ENCODE measurements around the gene DNAI2. TPM values are rescaled to one million over a fixed set of nuclear protein-coding genes. Genes with fewer than 3 reads are reported as not detected.

DNAI2 gene
- total RNA-seq, 1 experiment from 2014 or later, result not detected

DNA sequence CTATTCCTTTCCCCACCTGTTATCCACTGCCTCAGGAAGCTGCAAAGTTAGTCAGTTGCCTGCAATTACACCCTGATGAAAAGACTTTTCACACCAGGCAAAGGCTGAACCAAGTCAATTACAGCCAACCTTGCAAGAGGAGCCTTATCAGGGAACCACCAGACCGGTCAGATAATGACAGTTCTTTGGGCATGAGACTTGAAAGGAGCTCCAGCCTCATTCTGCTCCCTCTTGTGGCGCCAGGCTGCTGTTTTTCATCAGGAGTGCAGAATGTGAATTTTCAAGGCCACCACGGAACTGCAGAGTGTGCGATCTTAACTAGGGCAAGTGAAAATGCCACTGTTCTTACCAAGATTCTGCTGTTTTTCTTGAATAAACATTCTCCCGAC lies 22.5 kb downstream of the DNAI2 start (continued):
- TF ChIP-seq, protein P1, sequence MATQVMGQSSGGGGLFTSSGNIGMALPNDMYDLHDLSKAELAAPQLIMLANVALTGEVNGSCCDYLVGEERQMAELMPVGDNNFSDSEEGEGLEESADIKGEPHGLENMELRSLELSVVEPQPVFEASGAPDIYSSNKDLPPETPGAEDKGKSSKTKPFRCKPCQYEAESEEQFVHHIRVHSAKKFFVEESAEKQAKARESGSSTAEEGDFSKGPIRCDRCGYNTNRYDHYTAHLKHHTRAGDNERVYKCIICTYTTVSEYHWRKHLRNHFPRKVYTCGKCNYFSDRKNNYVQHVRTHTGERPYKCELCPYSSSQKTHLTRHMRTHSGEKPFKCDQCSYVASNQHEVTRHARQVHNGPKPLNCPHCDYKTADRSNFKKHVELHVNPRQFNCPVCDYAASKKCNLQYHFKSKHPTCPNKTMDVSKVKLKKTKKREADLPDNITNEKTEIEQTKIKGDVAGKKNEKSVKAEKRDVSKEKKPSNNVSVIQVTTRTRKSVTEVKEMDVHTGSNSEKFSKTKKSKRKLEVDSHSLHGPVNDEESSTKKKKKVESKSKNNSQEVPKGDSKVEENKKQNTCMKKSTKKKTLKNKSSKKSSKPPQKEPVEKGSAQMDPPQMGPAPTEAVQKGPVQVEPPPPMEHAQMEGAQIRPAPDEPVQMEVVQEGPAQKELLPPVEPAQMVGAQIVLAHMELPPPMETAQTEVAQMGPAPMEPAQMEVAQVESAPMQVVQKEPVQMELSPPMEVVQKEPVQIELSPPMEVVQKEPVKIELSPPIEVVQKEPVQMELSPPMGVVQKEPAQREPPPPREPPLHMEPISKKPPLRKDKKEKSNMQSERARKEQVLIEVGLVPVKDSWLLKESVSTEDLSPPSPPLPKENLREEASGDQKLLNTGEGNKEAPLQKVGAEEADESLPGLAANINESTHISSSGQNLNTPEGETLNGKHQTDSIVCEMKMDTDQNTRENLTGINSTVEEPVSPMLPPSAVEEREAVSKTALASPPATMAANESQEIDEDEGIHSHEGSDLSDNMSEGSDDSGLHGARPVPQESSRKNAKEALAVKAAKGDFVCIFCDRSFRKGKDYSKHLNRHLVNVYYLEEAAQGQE (IDR thresholded peaks at IDR 0.05; ENCODE audit: low read depth), result no peak
- no peak for TF ChIP-seq ELF1 (IDR thresholded peaks at IDR 0.05; ENCODE audit: borderline replicate concordance, low read depth)

DNA sequence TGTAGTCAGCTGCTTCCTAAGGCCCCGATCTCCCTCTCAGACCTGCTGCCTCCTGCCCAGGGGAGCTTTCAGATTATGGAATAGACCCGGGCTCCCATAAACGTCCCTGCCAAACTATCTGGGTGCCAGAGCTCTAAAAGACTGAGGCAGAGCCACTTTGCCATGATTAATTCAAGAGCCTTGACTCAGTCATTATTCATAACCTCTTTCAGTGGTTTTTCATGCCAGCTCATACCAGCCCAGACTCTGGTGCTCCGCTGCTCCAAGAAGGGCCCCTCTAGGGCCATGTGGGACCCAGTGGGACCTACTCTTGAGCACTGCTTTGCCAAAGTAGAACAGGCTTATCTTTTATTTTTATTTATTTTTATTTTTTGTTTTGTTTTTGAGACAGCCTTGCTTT lies 23.9 kb downstream of the DNAI2 start:
- Histone ChIP-seq H3K27me3 (ENCODE audit: insufficient read depth, low read length) (no peaks in the 10 kb centered on the region), H3K36me3 (ENCODE audit: control insufficient read depth in 1 of 2, insufficient read depth in 2 of 2, low read length in 2 of 2) (no peaks in the 10 kb centered on the region), H3K4me2 (ENCODE audit: low read length) (no peak overlapping the region), H3K79me2 (ENCODE audit: insufficient read depth, low read length) (no peaks in the 10 kb centered on the region), H3K27ac (ENCODE audit: low read depth, low read length) (no peak overlapping the region), H3K4me3 (replicated peaks in 1 of 2; ENCODE audit: low read depth in 1 of 2, low read length in 2 of 2) (no peak overlapping the region), H3K9me3 (ENCODE audit: control insufficient read depth in 1 of 2, insufficient read depth in 1 of 2, low read depth in 1 of 2, low read length in 2 of 2) (no peaks in the 10 kb centered on the region), H4K20me1 (ENCODE audit: insufficient read depth) (no peaks in the 10 kb centered on the region), H2AFZ (ENCODE audit: low read depth, low read length, poor library complexity, severe bottlenecking) (no peak overlapping the region), H3K4me1 (ENCODE audit: control insufficient read depth in 1 of 2, insufficient read depth in 2 of 2, low read length in 2 of 2) (peaks cover 0 to 16% of the 10 kb centered on the region in 2 experiments; a peak in 3 of 4 replicates), H3K9ac (ENCODE audit: low read length) (no peak overlapping the region), H3K9me2 (ENCODE audit: insufficient read depth) (no peaks in the 10 kb centered on the region)
- intact Hi-C loops (cut with micrococcal nuclease), result no loop called here
- TF ChIP-seq FOSL1 (IDR thresholded peaks at IDR 0.05; ENCODE audit: low read depth), result peak; percentile 61
- TF ChIP-seq, protein P2, sequence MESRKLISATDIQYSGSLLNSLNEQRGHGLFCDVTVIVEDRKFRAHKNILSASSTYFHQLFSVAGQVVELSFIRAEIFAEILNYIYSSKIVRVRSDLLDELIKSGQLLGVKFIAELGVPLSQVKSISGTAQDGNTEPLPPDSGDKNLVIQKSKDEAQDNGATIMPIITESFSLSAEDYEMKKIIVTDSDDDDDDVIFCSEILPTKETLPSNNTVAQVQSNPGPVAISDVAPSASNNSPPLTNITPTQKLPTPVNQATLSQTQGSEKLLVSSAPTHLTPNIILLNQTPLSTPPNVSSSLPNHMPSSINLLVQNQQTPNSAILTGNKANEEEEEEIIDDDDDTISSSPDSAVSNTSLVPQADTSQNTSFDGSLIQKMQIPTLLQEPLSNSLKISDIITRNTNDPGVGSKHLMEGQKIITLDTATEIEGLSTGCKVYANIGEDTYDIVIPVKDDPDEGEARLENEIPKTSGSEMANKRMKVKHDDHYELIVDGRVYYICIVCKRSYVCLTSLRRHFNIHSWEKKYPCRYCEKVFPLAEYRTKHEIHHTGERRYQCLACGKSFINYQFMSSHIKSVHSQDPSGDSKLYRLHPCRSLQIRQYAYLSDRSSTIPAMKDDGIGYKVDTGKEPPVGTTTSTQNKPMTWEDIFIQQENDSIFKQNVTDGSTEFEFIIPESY (IDR thresholded peaks at IDR 0.05; ENCODE audit: extremely low read depth, insufficient replicate concordance, low read length), result no peak
- no peak for TF ChIP-seq CBX3 (IDR thresholded peaks at IDR 0.05; ENCODE audit: low read depth)
- ChIA-PET POLR2A (no interaction called here), CTCF (interaction anchor here (2.0 to 4.0 kb wide), 3 partner anchors 13 to 70 kb away, joined by 9 to 27 read pairs (median 18); partner anchors contain the start of genes BTBD17 and GPR142), RAD21 (ENCODE audit: low non-redundant PET in 1 of 2, low total read pairs in 2 of 2, uncharacterized antibody in 2 of 2, unreplicated experiment in 2 of 2) (no interaction called here)
- BruUV-seq (replicated peaks), result no TSS peak
- DNase-seq (ENCODE audit: low read depth, low spot score), result no peak
- no peak for ATAC-seq

Measured in HCT116 (cell line).